ENCODE data around the gene THAP12.
"Not testable (repeated sequence)": the region's sequence is repeated elsewhere in the genome, so short reads cannot be mapped to it uniquely, and the experiment has no call there.

Gene THAP12

DNA sequence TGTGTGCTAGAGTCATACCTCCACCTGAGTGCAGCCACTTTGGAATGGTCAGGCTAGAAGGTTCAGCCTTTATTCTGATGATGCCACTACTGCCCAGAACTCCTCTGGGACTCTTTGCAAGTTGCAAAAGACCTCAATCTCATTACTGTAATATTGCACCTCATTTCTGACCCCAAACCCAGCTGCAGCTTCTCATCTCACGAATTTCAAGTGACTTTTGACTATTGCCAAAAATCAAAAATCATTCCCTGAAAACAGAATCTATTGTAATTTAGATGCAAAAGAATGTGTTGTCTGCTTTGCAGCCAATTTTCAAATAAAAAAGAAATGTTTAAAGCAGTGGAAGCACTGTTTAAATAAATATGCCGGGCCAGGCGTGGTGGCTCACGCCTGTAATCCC is 25.4 kb upstream of the THAP12 start:
- Histone ChIP-seq H3K27me3 (ENCODE audit: insufficient read depth, low read length) (no peaks in the 10 kb centered on the region), H3K4ac (ENCODE audit: low read depth, low read length) (no peak overlapping the region), H3K4me3 (ENCODE audit: low read depth, low read length) (no peak overlapping the region), H4K8ac (ENCODE audit: low read depth, low read length) (no peak overlapping the region), H3K9me3 (ENCODE audit: insufficient read depth, low read depth, low read length) (no peaks in the 10 kb centered on the region), H3K79me2 (ENCODE audit: control insufficient read depth, insufficient read depth, low read length, poor library complexity) (no peaks in the 10 kb centered on the region), H2AK5ac (ENCODE audit: low read length) (no peak overlapping the region), H3K36me3 (ENCODE audit: control insufficient read depth in 1 of 2, insufficient read depth in 2 of 2, low read length in 2 of 2) (no peaks in the 10 kb centered on the region), H2AFZ (ENCODE audit: insufficient read depth, low read length, poor library complexity) (no peak overlapping the region), H3K18ac (ENCODE audit: low read length) (no peak overlapping the region), H3K4me2 (ENCODE audit: low read length) (no peak overlapping the region), H2BK120ac (ENCODE audit: insufficient read depth, low read length, poor library complexity) (no peak overlapping the region), H3K27ac (ENCODE audit: low read depth, low read length) (no peak overlapping the region), H4K12ac (ENCODE audit: low read depth, low read length) (no peak overlapping the region), H3K79me1 (ENCODE audit: low read length) (no peaks in the 10 kb centered on the region), H2BK5ac (ENCODE audit: low read depth, low read length, poor library complexity) (no peak overlapping the region), H3K9ac (ENCODE audit: low read length) (no peak overlapping the region), H2BK12ac (ENCODE audit: low read length) (no peak overlapping the region), H3K14ac (ENCODE audit: low read length) (no peak overlapping the region), H3K4me1 (ENCODE audit: control insufficient read depth in 1 of 2, insufficient read depth in 2 of 2, low read length in 2 of 2) (no peaks in the 10 kb centered on the region), H3K23ac (ENCODE audit: low read length) (no peak overlapping the region), H4K91ac (ENCODE audit: low read depth, low read length) (no peak overlapping the region)
- no CpG with 5 or more reads among the region's 4 CpGs for WGBS (ENCODE audit: extremely low coverage, insufficient coverage, insufficient read length)
- no peak for DNase-seq

DNA sequence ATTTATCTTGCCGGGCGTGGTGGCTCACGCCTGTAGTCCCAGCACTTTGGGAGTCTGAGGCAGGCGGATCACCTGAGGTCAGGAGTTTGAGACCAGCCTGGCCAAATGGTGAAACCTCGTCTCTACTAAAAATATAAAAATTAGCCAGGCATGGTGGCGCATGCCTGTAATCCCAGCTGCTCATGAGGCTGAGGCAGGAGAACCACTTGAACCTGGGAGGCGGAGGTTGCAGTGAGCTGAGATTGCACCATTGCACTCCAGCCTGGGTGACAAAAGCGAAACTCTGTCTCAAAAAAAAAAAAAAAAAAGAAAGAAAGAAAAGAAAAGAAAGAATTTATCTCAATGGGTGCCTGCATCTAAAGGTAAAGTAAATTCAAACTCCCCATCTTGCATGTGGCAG is 20.6 kb upstream of the THAP12 start:
- H3K27me3 ChIP-seq (ENCODE audit: insufficient read depth, low read length); H4K12ac ChIP-seq (ENCODE audit: low read depth, low read length); H2AK5ac ChIP-seq (ENCODE audit: low read length); H4K8ac ChIP-seq (ENCODE audit: low read depth, low read length); H2BK120ac ChIP-seq (ENCODE audit: insufficient read depth, low read length, poor library complexity); H3K4ac ChIP-seq (ENCODE audit: low read depth, low read length); DNase-seq; H3K4me2 ChIP-seq (ENCODE audit: low read length); H3K27ac ChIP-seq (ENCODE audit: low read depth, low read length); H2BK12ac ChIP-seq (ENCODE audit: low read length); H3K4me3 ChIP-seq (ENCODE audit: low read depth, low read length); H4K91ac ChIP-seq (ENCODE audit: low read depth, low read length); H3K36me3 ChIP-seq (ENCODE audit: control insufficient read depth in 1 of 2, insufficient read depth in 2 of 2, low read length in 2 of 2); H3K4me1 ChIP-seq (ENCODE audit: control insufficient read depth in 1 of 2, insufficient read depth in 2 of 2, low read length in 2 of 2); H3K9me3 ChIP-seq (ENCODE audit: insufficient read depth, low read depth, low read length); H2AFZ ChIP-seq (ENCODE audit: insufficient read depth, low read length, poor library complexity); H2BK5ac ChIP-seq (ENCODE audit: low read depth, low read length, poor library complexity); H3K14ac ChIP-seq (ENCODE audit: low read length); H3K18ac ChIP-seq (ENCODE audit: low read length); H3K23ac ChIP-seq (ENCODE audit: low read length); H3K79me1 ChIP-seq (ENCODE audit: low read length); H3K9ac ChIP-seq (ENCODE audit: low read length); H3K79me2 ChIP-seq (ENCODE audit: control insufficient read depth, insufficient read depth, low read length, poor library complexity): not testable (repeated sequence)
- no CpG with 5 or more reads among the region's 8 CpGs for WGBS (ENCODE audit: extremely low coverage, insufficient coverage, insufficient read length)

DNA sequence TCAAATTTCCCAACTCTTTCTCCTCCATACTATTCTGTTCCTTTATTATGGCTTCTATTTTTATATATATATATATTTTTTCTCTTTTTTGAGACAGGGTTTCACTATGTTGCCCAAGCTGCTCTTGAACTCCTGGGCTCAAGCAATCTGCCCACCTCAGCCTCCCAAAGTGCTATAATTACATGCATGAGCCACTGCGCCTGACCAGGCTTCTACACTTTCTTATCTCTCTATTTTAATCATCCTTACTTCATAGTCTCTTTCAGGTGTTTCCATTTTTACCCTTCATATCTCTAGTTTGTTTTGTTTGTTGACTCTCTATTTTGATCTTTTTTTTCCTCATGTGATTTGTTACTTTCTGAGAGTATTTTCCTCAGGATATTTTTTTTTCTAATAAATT is 20.0 kb upstream of the THAP12 start:
- no peak for DNase-seq
- Histone ChIP-seq H3K79me1 (ENCODE audit: low read length) (no peaks in the 10 kb centered on the region), H3K79me2 (ENCODE audit: control insufficient read depth, insufficient read depth, low read length, poor library complexity) (no peaks in the 10 kb centered on the region), H4K12ac (ENCODE audit: low read depth, low read length) (no peak overlapping the region), H4K91ac (ENCODE audit: low read depth, low read length) (no peak overlapping the region), H3K14ac (ENCODE audit: low read length) (no peak overlapping the region), H4K8ac (ENCODE audit: low read depth, low read length) (no peak overlapping the region), H3K27me3 (ENCODE audit: insufficient read depth, low read length) (no peaks in the 10 kb centered on the region), H3K27ac (ENCODE audit: low read depth, low read length) (no peak overlapping the region), H3K4me2 (ENCODE audit: low read length) (no peak overlapping the region), H3K4me1 (ENCODE audit: control insufficient read depth in 1 of 2, insufficient read depth in 2 of 2, low read length in 2 of 2) (no peaks in the 10 kb centered on the region), H2BK120ac (ENCODE audit: insufficient read depth, low read length, poor library complexity) (no peak overlapping the region), H3K4me3 (ENCODE audit: low read depth, low read length) (no peak overlapping the region), H2BK12ac (ENCODE audit: low read length) (no peak overlapping the region), H2AFZ (ENCODE audit: insufficient read depth, low read length, poor library complexity) (no peak overlapping the region), H3K23ac (ENCODE audit: low read length) (no peak overlapping the region), H3K4ac (ENCODE audit: low read depth, low read length) (no peak overlapping the region), H3K18ac (ENCODE audit: low read length) (no peak overlapping the region), H3K9ac (ENCODE audit: low read length) (no peak overlapping the region), H2BK5ac (ENCODE audit: low read depth, low read length, poor library complexity) (no peak overlapping the region), H3K9me3 (ENCODE audit: insufficient read depth, low read depth, low read length) (no peaks in the 10 kb centered on the region), H3K36me3 (ENCODE audit: control insufficient read depth in 1 of 2, insufficient read depth in 2 of 2, low read length in 2 of 2) (no peaks in the 10 kb centered on the region), H2AK5ac (ENCODE audit: low read length) (no peak overlapping the region)
- WGBS (ENCODE audit: extremely low coverage, insufficient coverage, insufficient read length): no CpG with 5 or more reads among the region's 1 CpG

DNA sequence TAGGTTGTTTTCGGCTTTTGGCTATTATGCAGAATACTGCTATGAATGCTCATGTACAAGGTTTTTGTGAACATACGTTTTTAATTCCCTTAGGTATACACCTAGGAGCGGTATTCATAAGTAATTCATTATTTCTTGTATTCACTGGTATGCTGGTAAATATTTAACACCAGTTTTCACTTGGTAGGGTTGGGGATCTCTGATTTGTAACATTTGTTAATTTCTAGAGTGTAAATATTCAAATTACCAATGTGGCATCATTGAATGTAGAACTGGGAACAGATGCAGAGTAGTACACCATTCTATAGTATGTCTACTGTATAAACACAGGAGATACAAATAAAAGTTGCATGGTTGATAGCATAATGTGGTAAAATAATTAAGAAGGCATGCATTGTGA is 16.5 kb upstream of the THAP12 start:
- no CpG with 5 or more reads among the region's 3 CpGs for WGBS (ENCODE audit: extremely low coverage, insufficient coverage, insufficient read length)
- Histone ChIP-seq H2BK120ac (ENCODE audit: insufficient read depth, low read length, poor library complexity) (no peak overlapping the region), H3K79me1 (ENCODE audit: low read length) (no peaks in the 10 kb centered on the region), H2AFZ (ENCODE audit: insufficient read depth, low read length, poor library complexity) (no peak overlapping the region), H4K91ac (ENCODE audit: low read depth, low read length) (no peak overlapping the region), H4K12ac (ENCODE audit: low read depth, low read length) (no peak overlapping the region), H3K14ac (ENCODE audit: low read length) (no peak overlapping the region), H3K18ac (ENCODE audit: low read length) (no peak overlapping the region), H3K4me1 (ENCODE audit: control insufficient read depth in 1 of 2, insufficient read depth in 2 of 2, low read length in 2 of 2) (no peaks in the 10 kb centered on the region), H3K9me3 (ENCODE audit: insufficient read depth, low read depth, low read length) (no peaks in the 10 kb centered on the region), H3K79me2 (ENCODE audit: control insufficient read depth, insufficient read depth, low read length, poor library complexity) (no peaks in the 10 kb centered on the region), H2BK12ac (ENCODE audit: low read length) (no peak overlapping the region), H3K23ac (ENCODE audit: low read length) (no peak overlapping the region), H4K8ac (ENCODE audit: low read depth, low read length) (no peak overlapping the region), H3K27ac (ENCODE audit: low read depth, low read length) (no peak overlapping the region), H3K36me3 (ENCODE audit: control insufficient read depth in 1 of 2, insufficient read depth in 2 of 2, low read length in 2 of 2) (no peaks in the 10 kb centered on the region), H3K9ac (ENCODE audit: low read length) (no peak overlapping the region), H3K4me3 (ENCODE audit: low read depth, low read length) (no peak overlapping the region), H3K4me2 (ENCODE audit: low read length) (no peak overlapping the region), H3K27me3 (ENCODE audit: insufficient read depth, low read length) (no peaks in the 10 kb centered on the region), H2AK5ac (ENCODE audit: low read length) (no peak overlapping the region), H2BK5ac (ENCODE audit: low read depth, low read length, poor library complexity) (no peak overlapping the region), H3K4ac (ENCODE audit: low read depth, low read length) (no peak overlapping the region)
- no peak for DNase-seq
